Right lobe of liver (tissue), 6 donors: ENCODE results near the gene CDC42EP4. TPM values are rescaled to one million over a fixed set of nuclear protein-coding genes. Genes with fewer than 3 reads are reported as not detected.

Experiments
- ATAC-seq, 4 donors: fragments of 200-7000 bp; cut with Tn5 transposase; one replicate each; pipeline ENCODE4 v1.9.1; 2020; ENCODE audit warnings: mild to moderate bottlenecking in 4 of 4, moderate library complexity in 4 of 4
- DNase-seq, 3 donors: peaks; one replicate each; pipeline ENCODE4 v3.0.0-alpha.2; 2020
- H3K27ac ChIP-seq, 3 donors: fragments of 200-600 bp; one replicate each; pipeline ENCODE4 v1.8.0; 2022
- H3K27me3 ChIP-seq, 2 donors: fragments of 200-600 bp; one replicate each; pipeline ENCODE4 v1.8.0; 2022
- H3K36me3 ChIP-seq, 4 donors: fragments of 200-600 bp; sonication (generic) in 1 of 4; one replicate each; pipeline versions ENCODE4 v1.5.1 to v1.8.0; 2017 to 2022; ENCODE audit warnings: control low read depth in 1 of 4
- H3K4me1 ChIP-seq, 4 donors: fragments of 200-600 bp; sonication (generic) in 1 of 4; one replicate each; pipeline versions ENCODE4 v1.5.1 to v1.8.0; 2017 to 2022; ENCODE audit warnings: control low read depth in 1 of 4
- H3K4me3 ChIP-seq, 3 donors: fragments of 200-600 bp; one replicate each; pipeline ENCODE4 v1.8.0; 2022
- H3K9me3 ChIP-seq, 4 donors: fragments of 200-600 bp; sonication (generic) in 1 of 4; one replicate each; pipeline versions ENCODE4 v1.5.1 to v1.8.0; 2017 to 2022; ENCODE audit warnings: control low read depth in 1 of 4
- POLR2A ChIP-seq: fragments of 450-650 bp; IDR thresholded peaks from one replicate; pipeline ENCODE4 v1.6.1; 2017; ENCODE audit warnings: antibody characterized with exemption, mild to moderate bottlenecking
- WGBS: methylation state at CpG from one replicate; pipeline ENCODE4 v1.1.6; 2018; ENCODE audit warnings: low coverage, low lambda C conversion rate; ENCODE audit not compliant: insufficient coverage; ENCODE audit errors: missing lambda C conversion rate; 5-methylcytosine and 5-hydroxymethylcytosine counted together
- intact Hi-C, 2 donors: fragments of 100-400 bp; cut with DNase I; formaldehyde crosslinking; loops; one replicate each; pipeline versions ENCODE4 v1.11.2 to v1.14.1; 2022
- total RNA-seq, 6 experiments: library from RNA; depleted of rRNA in 2 of 6; stranded (reverse); fragments of >200 nt in 2 of 6; fragmentation: NEBNext Ultra II Directional in 3 of 6; extraction: Animal tissue kit (Norgen Biotek cat#: 25700) in 3 of 6; gene quantifications; one replicate each; pipeline versions ENCODE4 v1.1.0 to v1.2.4, GENCODE V29; 2016 to 2023
- TF ChIP-seq, protein P1 (sequence below), 4 donors: fragments of 200-600 bp in 3 of 4; fragments of 450-650 bp in 1 of 4; IDR thresholded peaks; one replicate each; pipeline versions ENCODE4 v1.5.1 to v1.8.0; 2016 to 2022; ENCODE audit warnings: antibody characterized with exemption in 4 of 4, mild to moderate bottlenecking in 2 of 4
- donor health status: DM: no; HTN: yes; CAD: no.
- donor health status: DM: no; HTN: no; CAD: no.
- donor health status: DM: no; HTN: no; CAD: no.
- donor health status: DM: no; HTN: yes; CAD: no.
- donor health status: DM: no; HTN: yes; CAD: no.

Gene CDC42EP4
- total RNA-seq, 6 experiments from 2014 or later: 27.5 to 34.9 (median 30.9) TPM

DNA sequence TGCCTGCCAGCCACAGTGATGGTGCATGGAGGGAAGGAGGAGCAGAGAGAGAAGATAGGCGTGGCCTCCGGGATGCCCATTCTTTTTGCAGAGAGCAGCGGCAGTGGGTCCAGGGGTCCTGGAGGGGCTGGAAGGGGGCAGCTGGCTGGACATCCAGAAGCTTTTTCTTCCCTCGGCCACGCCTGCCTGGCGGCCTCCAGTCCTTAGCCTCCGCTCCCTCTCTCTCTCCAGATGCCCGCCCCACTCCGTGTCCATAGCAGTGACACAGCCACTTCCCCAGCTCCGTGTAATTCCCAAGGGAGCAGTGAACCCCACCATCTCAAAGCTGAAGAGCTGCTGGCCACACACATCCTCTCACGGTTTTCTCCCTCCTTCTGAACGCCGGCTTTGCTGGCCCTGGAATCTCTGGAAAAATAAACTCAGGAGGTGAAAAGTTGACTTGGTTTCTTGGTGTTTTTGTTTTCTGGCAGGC is 26.3 kb upstream of the CDC42EP4 start:
- 47% methylated on average over 5 of the region's 13 CpGs for whole genome bisulfite sequencing
- H3K36me3 ChIP-seq: no peaks in the 10 kb centered on the region
- TF ChIP-seq, protein P1, sequence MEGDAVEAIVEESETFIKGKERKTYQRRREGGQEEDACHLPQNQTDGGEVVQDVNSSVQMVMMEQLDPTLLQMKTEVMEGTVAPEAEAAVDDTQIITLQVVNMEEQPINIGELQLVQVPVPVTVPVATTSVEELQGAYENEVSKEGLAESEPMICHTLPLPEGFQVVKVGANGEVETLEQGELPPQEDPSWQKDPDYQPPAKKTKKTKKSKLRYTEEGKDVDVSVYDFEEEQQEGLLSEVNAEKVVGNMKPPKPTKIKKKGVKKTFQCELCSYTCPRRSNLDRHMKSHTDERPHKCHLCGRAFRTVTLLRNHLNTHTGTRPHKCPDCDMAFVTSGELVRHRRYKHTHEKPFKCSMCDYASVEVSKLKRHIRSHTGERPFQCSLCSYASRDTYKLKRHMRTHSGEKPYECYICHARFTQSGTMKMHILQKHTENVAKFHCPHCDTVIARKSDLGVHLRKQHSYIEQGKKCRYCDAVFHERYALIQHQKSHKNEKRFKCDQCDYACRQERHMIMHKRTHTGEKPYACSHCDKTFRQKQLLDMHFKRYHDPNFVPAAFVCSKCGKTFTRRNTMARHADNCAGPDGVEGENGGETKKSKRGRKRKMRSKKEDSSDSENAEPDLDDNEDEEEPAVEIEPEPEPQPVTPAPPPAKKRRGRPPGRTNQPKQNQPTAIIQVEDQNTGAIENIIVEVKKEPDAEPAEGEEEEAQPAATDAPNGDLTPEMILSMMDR (IDR thresholded peaks at IDR 0.05): no peak
- ATAC-seq: peak in 2 of 4 donors; percentile 21 to 32
- H3K4me3 ChIP-seq: no peak overlapping the region
- DNase-seq: no peak
- no peaks in the 10 kb centered on the region for H3K4me1 ChIP-seq
- no peaks in the 10 kb centered on the region for H3K9me3 ChIP-seq
- no peaks in the 10 kb centered on the region for H3K27me3 ChIP-seq
- H3K27ac ChIP-seq: no peak overlapping the region
- intact Hi-C loops: no loop called here

DNA sequence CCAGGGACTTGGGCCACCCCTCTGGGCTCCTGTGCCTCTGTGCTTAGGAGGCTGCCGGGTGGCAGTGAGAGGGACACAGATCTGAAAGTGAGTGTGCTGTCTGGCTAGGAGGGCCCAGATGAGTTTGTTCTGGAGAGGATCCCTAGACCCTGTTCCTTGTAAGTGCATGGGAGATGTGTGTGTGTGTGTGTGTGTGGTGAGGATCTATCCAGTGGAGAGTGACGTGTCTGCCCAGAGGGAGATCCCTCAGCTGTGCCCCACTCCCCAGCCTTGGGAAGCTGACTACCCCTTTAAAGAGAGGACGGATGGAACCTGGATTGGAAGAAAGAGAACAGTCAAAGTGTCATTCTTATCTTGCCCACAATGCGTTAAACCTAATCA is 25.5 kb upstream of the CDC42EP4 start:
- no peak overlapping the region for H3K4me3 ChIP-seq
- H3K4me1 ChIP-seq: no peaks in the 10 kb centered on the region
- no peaks in the 10 kb centered on the region for H3K36me3 ChIP-seq
- no peak for TF ChIP-seq POLR2A
- TF ChIP-seq, protein P1 (IDR thresholded peaks at IDR 0.05): no peak
- intact Hi-C loops: no loop called here
- DNase-seq: no peak
- no peaks in the 10 kb centered on the region for H3K9me3 ChIP-seq
- H3K27me3 ChIP-seq: no peaks in the 10 kb centered on the region
- no peak for ATAC-seq
- WGBS: 40% methylated on average over 2 of the region's 4 CpGs
- H3K27ac ChIP-seq: no peak overlapping the region

DNA sequence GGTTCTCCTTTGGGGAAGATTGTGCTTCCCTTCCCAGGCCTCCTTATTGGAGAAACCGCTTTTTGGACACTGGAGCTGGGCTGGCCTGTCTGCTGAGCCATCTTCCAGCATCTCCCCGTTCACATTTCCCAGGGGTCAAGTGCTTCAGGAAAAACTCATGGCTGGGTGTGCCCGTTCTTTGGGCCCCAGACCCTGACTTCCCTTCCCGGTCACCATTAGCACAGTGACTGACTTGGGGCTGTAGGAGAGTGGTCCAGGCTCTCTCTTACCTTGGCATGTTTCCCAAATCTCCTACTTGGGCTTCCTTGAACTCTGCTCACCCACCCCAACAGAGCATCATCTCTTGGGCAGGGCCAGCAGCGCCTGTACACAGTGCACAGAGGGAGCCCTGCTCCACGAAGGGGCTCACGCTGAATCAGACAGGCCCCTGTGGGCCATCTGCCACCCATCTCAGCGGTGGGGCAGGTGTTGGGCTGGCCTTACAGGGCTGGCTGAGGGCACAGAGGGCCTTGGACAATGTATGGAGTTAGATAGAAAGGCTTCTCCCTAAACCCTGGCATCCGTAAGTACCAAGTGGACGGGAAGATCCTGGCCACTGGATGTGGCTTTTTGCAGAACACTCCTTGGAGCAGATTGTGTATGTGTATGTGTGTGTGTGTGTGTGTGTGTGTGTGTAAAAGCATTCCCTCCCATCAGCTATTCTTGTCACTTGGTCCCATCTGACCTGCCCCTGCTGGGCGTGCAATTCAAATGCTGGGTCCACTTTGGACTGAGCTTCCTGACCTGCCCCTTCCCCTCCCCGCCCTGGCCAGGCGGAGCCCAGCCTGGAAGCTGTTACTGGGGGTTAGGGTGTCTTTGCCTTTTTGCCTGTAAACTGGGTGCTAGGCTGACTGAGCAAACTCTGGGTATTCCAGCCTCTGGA is 24.9 kb upstream of the CDC42EP4 start:
- 59% methylated on average over 5 of the region's 13 CpGs for WGBS
- Histone ChIP-seq H3K4me1 (no peaks in the 10 kb centered on the region), H3K4me3 (no peak overlapping the region), H3K9me3 (no peaks in the 10 kb centered on the region), H3K36me3 (no peaks in the 10 kb centered on the region), H3K27ac (no peak overlapping the region), H3K27me3 (no peaks in the 10 kb centered on the region)
- ATAC-seq: peak in 1 of 4 donors; percentile 11
- TF ChIP-seq POLR2A: no peak
- TF ChIP-seq, protein P1 (IDR thresholded peaks at IDR 0.05): no peak
- intact Hi-C loops: no loop called here
- DNase-seq: no peak

DNA sequence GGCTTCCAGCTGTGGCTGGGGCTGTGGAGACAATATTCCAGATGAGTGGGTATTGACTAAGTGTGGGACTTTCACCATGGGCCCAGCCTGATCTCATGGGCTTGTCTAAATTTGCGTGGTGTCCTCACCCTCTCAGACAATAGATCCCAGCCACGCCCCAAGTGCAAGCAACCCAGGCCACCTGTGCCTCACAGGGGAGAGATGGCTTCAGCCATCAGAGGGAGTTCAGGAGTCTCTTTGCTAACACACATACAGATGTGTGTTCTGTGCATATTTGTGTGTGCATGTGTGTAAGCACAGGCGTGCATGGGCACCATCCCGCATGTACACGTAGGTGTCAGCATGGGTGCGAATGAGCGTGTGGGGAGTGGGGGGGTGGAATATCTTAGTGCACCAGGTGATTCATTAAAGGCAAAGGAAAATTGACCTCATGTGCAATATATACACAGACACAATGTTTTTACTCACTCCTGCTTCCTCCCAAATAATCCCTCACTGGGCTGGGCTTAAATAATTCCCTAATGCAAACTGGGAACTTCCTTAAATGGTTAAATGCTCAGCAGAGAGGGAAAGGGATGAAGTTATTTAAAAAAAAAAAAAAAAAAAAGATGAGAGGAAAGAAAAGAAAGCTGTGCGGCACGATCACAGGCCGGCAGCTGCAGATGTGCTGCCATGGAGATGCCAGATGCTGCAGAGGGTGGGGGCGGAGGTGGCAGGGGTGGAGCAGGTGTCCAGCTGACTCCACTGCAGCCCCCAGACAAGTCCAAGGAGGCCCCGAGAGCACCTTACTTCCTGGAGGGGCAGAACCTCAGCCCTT is 24.0 kb upstream of the CDC42EP4 start:
- Histone ChIP-seq H3K36me3 (no peaks in the 10 kb centered on the region), H3K27me3 (no peaks in the 10 kb centered on the region), H3K27ac (no peak overlapping the region), H3K4me3 (no peak overlapping the region), H3K4me1 (no peaks in the 10 kb centered on the region), H3K9me3 (no peaks in the 10 kb centered on the region)
- WGBS: 83% methylated on average over 6 of the region's 12 CpGs
- intact Hi-C loops: no loop called here
- TF ChIP-seq POLR2A: no peak
- TF ChIP-seq, protein P1 (IDR thresholded peaks at IDR 0.05): no peak
- ATAC-seq: no peak
- no peak for DNase-seq
